T-helper 1 cell treated with Interleukin-12 subunit alpha and Interleukin-12 subunit beta and Interleukin-4 antibody, amounts not matched to agents 30 μg/mL and 1 μg/mL, for 36 hours (primary cell): ENCODE measurements around the gene SLC26A8.
"Not testable (repeated sequence)": the region's sequence is repeated elsewhere in the genome, so short reads cannot be mapped to it uniquely, and the experiment has no call there.

ENCODE experiments used
- H3K27ac Mint-ChIP-seq: one replicate; pipeline ENCODE4 v1.8.0; 2021; ENCODE audit warnings: mild to moderate bottlenecking, mixed read lengths
- H3K27me3 Mint-ChIP-seq: one replicate; pipeline ENCODE4 v1.8.0; 2021; ENCODE audit warnings: low read depth, mixed read lengths
- H3K36me3 Mint-ChIP-seq: one replicate; pipeline ENCODE4 v1.8.0; 2021; ENCODE audit warnings: low read depth, mixed read lengths
- H3K4me1 Mint-ChIP-seq: one replicate; pipeline ENCODE4 v1.8.0; 2021; ENCODE audit warnings: low read depth, mixed read lengths
- H3K4me3 Mint-ChIP-seq: one replicate; pipeline ENCODE4 v1.8.0; 2021; ENCODE audit warnings: mild to moderate bottlenecking, moderate library complexity, mixed read lengths
- H3K9me3 Mint-ChIP-seq: one replicate; pipeline ENCODE4 v1.8.0; 2021; ENCODE audit warnings: mixed read lengths

SLC26A8 gene

GRCh38 chr6:36038120-36038876 is 13.9 kb upstream of the SLC26A8 start:
- Mint-ChIP-seq H3K4me3 (no peak overlapping the region), H3K27me3 (no peaks in the 10 kb centered on the region), H3K9me3 (no peaks in the 10 kb centered on the region), H3K4me1 (peaks cover 39% of the 10 kb centered on the region), H3K27ac (no peak overlapping the region), H3K36me3 (peaks cover 13% of the 10 kb centered on the region)

GRCh38 chr6:36035225-36035624 is 10.8 kb upstream of the SLC26A8 start:
- Mint-ChIP-seq H3K27ac (no peak overlapping the region), H3K27me3 (no peaks in the 10 kb centered on the region), H3K4me3 (no peak overlapping the region), H3K36me3 (peaks cover 18% of the 10 kb centered on the region), H3K9me3 (no peaks in the 10 kb centered on the region), H3K4me1 (peaks cover 50% of the 10 kb centered on the region)

GRCh38 chr6:36034441-36034840 is 10.0 kb upstream of the SLC26A8 start:
- Mint-ChIP-seq H3K27ac (no peak overlapping the region), H3K27me3 (no peaks in the 10 kb centered on the region), H3K4me3 (no peak overlapping the region), H3K36me3 (peaks cover 21% of the 10 kb centered on the region), H3K4me1 (peaks cover 56% of the 10 kb centered on the region), H3K9me3 (no peaks in the 10 kb centered on the region)

GRCh38 chr6:36033935-36034334 is 9.5 kb upstream of the SLC26A8 start:
- Mint-ChIP-seq H3K4me3 (no peak overlapping the region), H3K36me3 (peaks cover 23% of the 10 kb centered on the region), H3K4me1 (peaks cover 53% of the 10 kb centered on the region), H3K9me3 (no peaks in the 10 kb centered on the region), H3K27me3 (no peaks in the 10 kb centered on the region), H3K27ac (no peak overlapping the region)

GRCh38 chr6:36033144-36033543 is 8.7 kb upstream of the SLC26A8 start:
- H3K9me3 Mint-ChIP-seq, H3K27me3 Mint-ChIP-seq, H3K27ac Mint-ChIP-seq, H3K4me3 Mint-ChIP-seq: not testable (repeated sequence)
- peaks cover 26% of the 10 kb centered on the region for H3K36me3 Mint-ChIP-seq
- H3K4me1 Mint-ChIP-seq, result peaks cover 51% of the 10 kb centered on the region

- H3K4me3 Mint-ChIP-seq, result no peak overlapping the region
- H3K27ac Mint-ChIP-seq, result no peak overlapping the region
- no peaks in the 10 kb centered on the region for H3K9me3 Mint-ChIP-seq
- peaks cover 47% of the 10 kb centered on the region for H3K4me1 Mint-ChIP-seq
- H3K36me3 Mint-ChIP-seq, result peaks cover 24% of the 10 kb centered on the region
- peaks cover 4% of the 10 kb centered on the region for H3K27me3 Mint-ChIP-seq
Observed at GRCh38 chr6:36032261-36032660, 7.8 kb upstream of the SLC26A8 start.

GRCh38 chr6:36029464-36029863 is 5.0 kb upstream of the SLC26A8 start:
- Mint-ChIP-seq H3K4me1 (peaks cover 40% of the 10 kb centered on the region), H3K4me3 (peak overlapping the region; percentile 89), H3K27me3 (peaks cover 22% of the 10 kb centered on the region), H3K27ac (peak overlapping the region; percentile 81), H3K36me3 (peaks cover 16% of the 10 kb centered on the region), H3K9me3 (no peaks in the 10 kb centered on the region)

GRCh38 chr6:36028877-36029324 is 4.5 kb upstream of the SLC26A8 start:
- H3K9me3 Mint-ChIP-seq, result no peaks in the 10 kb centered on the region
- H3K27me3 Mint-ChIP-seq, result peaks cover 25% of the 10 kb centered on the region
- H3K4me1 Mint-ChIP-seq, result peaks cover 38% of the 10 kb centered on the region
- peak overlapping the region; percentile 89 for H3K4me3 Mint-ChIP-seq
- H3K36me3 Mint-ChIP-seq, result peaks cover 16% of the 10 kb centered on the region
- peak overlapping the region; percentile 81 for H3K27ac Mint-ChIP-seq

GRCh38 chr6:36028088-36028876 is 3.8 kb upstream of the SLC26A8 start:
- Mint-ChIP-seq H3K4me1 (peaks cover 33% of the 10 kb centered on the region), H3K9me3 (no peaks in the 10 kb centered on the region), H3K36me3 (peaks cover 16% of the 10 kb centered on the region), H3K27me3 (peaks cover 29% of the 10 kb centered on the region), H3K4me3 (peak overlapping the region; percentile 89), H3K27ac (peak overlapping the region; percentile 81)

GRCh38 chr6:36027501-36028087 is 3.2 kb upstream of the SLC26A8 start, which contains the start of gene MAPK14:
MAPK14 (plus strand) TSS chr6:36027808; CDS start chr6:36028158, 350 bp downstream.
- Mint-ChIP-seq H3K27ac (peak within 1 kb of the TSS; percentile 88), H3K9me3 (no peaks in the 10 kb centered on the region), H3K4me3 (peak within 1 kb of the TSS; percentile 89), H3K4me1 (peaks cover 29% of the 10 kb centered on the region), H3K27me3 (peaks cover 29% of the 10 kb centered on the region), H3K36me3 (peaks cover 15% of the 10 kb centered on the region)

GRCh38 chr6:36025932-36026327 is 1.5 kb upstream of the SLC26A8 start:
- Mint-ChIP-seq H3K36me3 (peaks cover 9% of the 10 kb centered on the region), H3K27ac (no peak overlapping the region), H3K4me3 (no peak overlapping the region), H3K4me1 (peaks cover 18% of the 10 kb centered on the region), H3K9me3 (no peaks in the 10 kb centered on the region), H3K27me3 (peaks cover 29% of the 10 kb centered on the region)

- Mint-ChIP-seq H3K27me3 (peaks cover 29% of the 10 kb centered on the region), H3K4me1 (peaks cover 15% of the 10 kb centered on the region), H3K4me3 (no peak overlapping the region), H3K36me3 (peaks cover 7% of the 10 kb centered on the region), H3K9me3 (no peaks in the 10 kb centered on the region), H3K27ac (no peak overlapping the region)
Observed at GRCh38 chr6:36025260-36025931, 955 bp upstream of the SLC26A8 start.

- H3K4me3 Mint-ChIP-seq, result no peak overlapping the region
Observed at GRCh38 chr6:36020154-36020553, 4.3 kb downstream of the SLC26A8 start.

GRCh38 chr6:36019167-36019566 is 5.3 kb downstream of the SLC26A8 start:
- Mint-ChIP-seq H3K4me3 (no peak overlapping the region), H3K27me3 (peaks cover 21% of the 10 kb centered on the region), H3K9me3 (no peaks in the 10 kb centered on the region), H3K27ac (no peak overlapping the region), H3K4me1 (no peaks in the 10 kb centered on the region), H3K36me3 (no peaks in the 10 kb centered on the region)

More at GRCh38 chr6:36020154-36020553, 4.3 kb downstream of the SLC26A8 start:
- peaks cover 25% of the 10 kb centered on the region for H3K27me3 Mint-ChIP-seq
- H3K27ac Mint-ChIP-seq, result no peak overlapping the region
- H3K4me1 Mint-ChIP-seq, result no peaks in the 10 kb centered on the region
- H3K9me3 Mint-ChIP-seq, result no peaks in the 10 kb centered on the region
- no peaks in the 10 kb centered on the region for H3K36me3 Mint-ChIP-seq
